Esophagus squamous epithelium (tissue), 4 donors: ENCODE measurements around the gene ATP10A.

Experiments used
- CTCF ChIP-seq, 6 experiments: fragments of 450-650 bp in 4 of 6; fragments of 200-600 bp in 2 of 6; sonication (generic) in 2 of 6; IDR thresholded peaks; one replicate each; pipeline ENCODE4 v1.5.1; 2016 to 2019; ENCODE audit warnings: antibody characterized with exemption in 6 of 6, mild to moderate bottlenecking in 4 of 6, moderate library complexity in 4 of 6
- POLR2A ChIP-seq, 4 donors: fragments of 450-650 bp; IDR thresholded peaks; one replicate each; pipeline ENCODE4 v1.6.1; 2017; ENCODE audit warnings: antibody characterized with exemption in 4 of 4, mild to moderate bottlenecking in 4 of 4, moderate library complexity in 3 of 4

DNA sequence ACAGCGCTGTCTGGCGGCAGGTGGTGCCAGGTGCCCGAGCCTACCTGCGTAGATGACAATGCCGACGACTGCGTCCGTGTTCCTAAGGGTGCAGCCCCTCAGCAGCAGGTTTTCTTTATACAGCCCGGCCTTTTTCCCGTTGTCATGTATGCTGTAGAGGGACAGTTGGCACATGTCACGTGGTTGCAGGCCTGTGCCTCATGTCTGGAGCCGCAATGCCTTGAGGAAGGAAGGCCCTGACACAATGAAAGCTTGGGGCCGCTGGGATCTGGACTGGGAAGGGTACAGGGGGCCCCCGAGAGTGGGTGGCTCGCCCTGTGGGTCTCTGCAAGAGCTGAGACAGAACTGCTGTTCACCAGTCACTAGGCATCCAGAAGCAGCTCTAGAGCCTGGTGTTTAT, 136.0 kb downstream of the ATP10A start:
- TF ChIP-seq CTCF (IDR thresholded peaks at IDR 0.05) (no peak), POLR2A (IDR thresholded peaks at IDR 0.05) (no peak)
